PC-3 (cell line): ENCODE measurements around the gene SCN5A.

Experiments
- CTCF ChIP-seq: fragments of 300-600 bp; sonication (generic); conservative IDR thresholded peaks from 2 replicates; pipeline ENCODE4 v1.5.1; 2017; ENCODE audit warnings: antibody characterized with exemption, low read depth, mild to moderate bottlenecking, low read length
- EZH2 ChIP-seq: fragments of 300-600 bp; sonication (generic); IDR thresholded peaks from one replicate; pipeline ENCODE4 v1.6.1; 2017; ENCODE audit warnings: antibody characterized with exemption, mild to moderate bottlenecking, low read length; ENCODE audit not compliant: unreplicated experiment
- EZH2phosphoT487 ChIP-seq: fragments of 300-600 bp; sonication (generic); IDR thresholded peaks from 2 replicates; pipeline ENCODE4 v1.6.1; 2018; ENCODE audit warnings: mild to moderate bottlenecking, antibody characterized with exemption, low read length, borderline replicate concordance

GRCh38 chr3:38511546-38511945 lies 137.9 kb downstream of the SCN5A start:
- TF ChIP-seq CTCF (no peak), EZH2 (no peak), EZH2phosphoT487 (no peak)
